GM23338 (cell line): ENCODE measurements around the gene SMIM12.

Experiments
- CTCF ChIP-seq, 2 experiments: fragments of 200-600 bp in 1 of 2; sonication (generic) in 1 of 2; conservative IDR thresholded peaks; 2 replicates each; pipeline versions ENCODE4 v1.5.1 to v1.6.1; 2016 to 2017; ENCODE audit warnings: antibody characterized with exemption in 2 of 2, low read depth in 2 of 2, mild to moderate bottlenecking in 2 of 2, moderate library complexity in 1 of 2
- ETS1 ChIP-seq: IDR thresholded peaks from 2 replicates; pipeline ENCODE4 v1.6.1; 2016; ENCODE audit warnings: antibody characterized with exemption
- EZH2 ChIP-seq: fragments of 200-600 bp; sonication (generic); IDR thresholded peaks from one replicate; pipeline ENCODE4 v1.8.0; 2017; ENCODE audit warnings: antibody characterized with exemption, mild to moderate bottlenecking, low read depth; ENCODE audit not compliant: unreplicated experiment
- EZH2phosphoT487 ChIP-seq: fragments of 200-600 bp; sonication (generic); IDR thresholded peaks from one replicate; pipeline ENCODE4 v1.8.1; 2018; ENCODE audit warnings: antibody characterized with exemption; ENCODE audit not compliant: unreplicated experiment
- JUNB ChIP-seq: IDR thresholded peaks from one replicate; pipeline ENCODE4 v1.6.1; 2016; ENCODE audit warnings: antibody characterized with exemption; ENCODE audit not compliant: unreplicated experiment
- POLR2AphosphoS5 ChIP-seq: IDR thresholded peaks from 2 replicates; pipeline ENCODE4 v1.6.1; 2016; ENCODE audit warnings: antibody characterized with exemption, low read depth
- STAT1 ChIP-seq: IDR thresholded peaks from one replicate; pipeline ENCODE4 v1.6.1; 2016; ENCODE audit warnings: antibody characterized with exemption; ENCODE audit not compliant: unreplicated experiment

- TF ChIP-seq EZH2phosphoT487 (no peak), CTCF (conservative IDR thresholded peaks at IDR 0.05; ENCODE audit: low read depth in 2 of 2) (no peak), EZH2 (no peak), STAT1 (no peak), ETS1 (no peak), JUNB (no peak), POLR2AphosphoS5 (no peak)
Measured at GRCh38 chr1:34803770-34804169, 55.8 kb downstream of the SMIM12 start.
